SIG-M5 treated with dmso at 0.1 percent for 504 hours (cell line): ENCODE results near the gene SGK1.

Experiments used
- DNase-seq: peaks from one replicate; lab custom pipeline; 2025; ENCODE audit not compliant: unreplicated experiment; lab: John Stamatoyannopoulos, UW

The SGK1 gene

DNA sequence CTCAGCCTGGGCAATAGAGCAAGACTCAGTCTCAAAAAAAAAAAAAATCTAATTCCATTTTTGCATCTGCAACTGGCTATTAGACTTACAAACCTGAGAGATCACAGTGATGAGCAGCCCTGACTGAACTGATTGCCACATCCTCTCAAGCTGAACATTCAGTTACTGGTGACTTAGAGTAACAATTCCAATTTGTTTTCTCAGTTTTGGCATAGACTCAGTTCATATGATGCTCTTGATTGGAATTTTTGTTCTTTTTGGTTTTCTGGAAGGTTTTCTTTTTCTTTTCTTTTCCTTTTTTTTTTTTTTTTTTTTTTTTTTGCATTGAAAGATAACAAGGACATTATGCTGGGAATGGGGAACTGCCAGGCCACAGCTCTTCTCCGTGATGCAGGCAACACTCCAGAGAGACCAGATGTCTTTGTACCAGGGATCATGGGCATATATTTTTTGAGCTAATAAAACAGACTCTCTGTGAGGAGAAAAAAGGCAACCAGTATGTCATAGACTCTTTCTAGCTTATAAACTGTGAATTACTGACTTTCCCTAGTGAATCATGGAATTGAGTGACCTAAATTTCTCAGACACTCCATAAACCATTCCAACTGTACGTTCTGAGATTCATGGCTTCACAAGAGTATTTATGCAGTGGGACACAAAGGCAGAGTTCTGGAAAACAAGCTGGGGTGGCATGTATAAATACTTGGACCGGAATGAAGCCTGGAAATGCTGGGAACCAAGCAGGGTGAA is 179.5 kb downstream of the SGK1 start:
- DNase-seq, result no peak

DNA sequence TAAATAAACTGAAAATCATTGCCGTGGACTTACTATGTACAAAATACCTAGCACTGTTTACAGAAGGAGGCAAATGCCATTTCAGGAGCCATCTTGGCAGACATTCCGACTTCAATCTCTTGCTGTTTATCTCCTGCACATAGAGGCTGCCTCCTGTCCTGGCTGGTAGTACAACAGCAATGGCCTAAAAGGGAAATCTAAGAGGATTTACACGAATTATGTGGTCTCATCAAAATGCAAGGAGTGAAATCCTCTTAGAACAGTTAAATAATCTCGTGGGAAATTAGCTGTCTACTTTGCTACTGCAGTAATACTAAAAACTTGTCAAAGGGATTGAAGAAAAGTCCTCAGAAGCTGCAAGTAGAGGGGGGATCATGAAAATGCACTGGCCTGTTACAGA is 183.3 kb downstream of the SGK1 start:
- no peak for DNase-seq

DNA sequence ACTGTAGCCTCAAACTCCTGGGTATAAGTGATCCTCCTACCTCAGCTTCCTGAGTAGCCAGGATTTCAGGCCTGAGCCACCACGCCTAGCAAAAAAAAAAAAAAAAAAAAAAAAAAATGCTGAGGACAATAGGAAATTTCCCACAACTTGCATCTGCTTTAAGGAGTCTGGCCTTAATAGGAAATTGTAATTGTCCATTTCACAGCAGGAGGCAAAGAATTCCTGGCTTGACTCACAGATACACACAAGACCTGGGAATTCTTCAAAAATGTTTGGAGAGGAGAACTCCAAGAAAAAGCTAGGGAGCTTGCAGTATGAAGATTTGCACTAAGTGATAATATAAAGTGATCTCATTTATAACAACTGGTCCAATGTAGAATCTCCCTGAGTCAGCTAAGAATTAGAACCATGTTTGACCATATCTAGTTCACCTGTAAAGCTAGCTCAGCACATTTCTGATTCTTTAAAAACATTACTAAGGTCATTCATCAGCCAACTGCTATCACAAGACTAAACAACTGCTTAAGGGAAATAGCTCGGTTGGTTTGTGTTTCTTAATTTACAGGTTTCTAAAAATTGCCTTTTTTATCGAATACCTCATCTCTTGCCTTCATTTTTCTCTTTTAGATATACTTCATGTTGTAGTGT is 185.3 kb downstream of the SGK1 start:
- no peak for DNase-seq

DNA sequence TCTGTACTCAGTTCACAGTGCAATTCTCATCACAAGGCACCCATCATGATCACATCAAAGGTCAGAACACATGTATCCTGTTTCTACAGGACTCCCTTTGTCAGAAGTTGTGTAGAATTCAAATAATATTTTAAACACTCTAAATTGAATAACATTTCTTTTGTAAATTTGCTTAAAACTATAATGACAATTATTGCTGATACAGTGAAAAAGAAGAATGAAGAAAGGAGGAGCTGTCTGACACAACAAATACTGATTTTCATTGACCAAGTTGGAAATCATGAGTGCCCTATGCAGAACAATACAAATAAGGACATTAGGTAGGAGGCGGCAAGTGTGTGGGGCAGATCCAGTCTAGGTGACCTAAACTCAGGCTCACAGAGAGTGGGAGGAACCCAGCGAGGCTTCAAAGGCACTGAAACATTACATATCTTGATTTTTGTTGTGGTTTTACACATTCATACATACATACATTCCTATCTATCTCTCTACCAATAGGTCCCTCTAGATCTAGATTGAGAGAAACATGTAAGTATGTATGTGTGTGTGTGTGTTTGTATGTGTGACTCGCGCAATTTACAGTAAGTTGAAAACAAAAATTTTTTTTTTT is 186.3 kb downstream of the SGK1 start:
- DNase-seq, result no peak

DNA sequence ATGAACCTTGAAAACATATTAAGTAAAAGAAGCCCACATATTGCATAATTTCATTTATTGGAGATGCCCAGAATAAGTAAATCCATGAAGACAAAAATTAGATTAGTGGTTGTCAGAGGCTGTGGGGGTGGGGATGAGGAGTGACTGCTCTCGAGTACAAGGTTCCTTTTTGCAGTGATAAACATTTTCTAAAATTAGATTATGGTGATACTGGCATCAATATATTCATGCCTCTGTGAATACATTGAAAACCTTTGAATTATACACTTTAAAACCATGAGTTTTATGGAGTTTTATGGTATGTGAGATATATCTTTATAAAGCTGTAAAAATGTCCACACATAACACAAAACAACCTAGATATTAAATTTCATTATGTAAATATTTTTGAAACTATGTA is 189.8 kb downstream of the SGK1 start:
- no peak for DNase-seq

DNA sequence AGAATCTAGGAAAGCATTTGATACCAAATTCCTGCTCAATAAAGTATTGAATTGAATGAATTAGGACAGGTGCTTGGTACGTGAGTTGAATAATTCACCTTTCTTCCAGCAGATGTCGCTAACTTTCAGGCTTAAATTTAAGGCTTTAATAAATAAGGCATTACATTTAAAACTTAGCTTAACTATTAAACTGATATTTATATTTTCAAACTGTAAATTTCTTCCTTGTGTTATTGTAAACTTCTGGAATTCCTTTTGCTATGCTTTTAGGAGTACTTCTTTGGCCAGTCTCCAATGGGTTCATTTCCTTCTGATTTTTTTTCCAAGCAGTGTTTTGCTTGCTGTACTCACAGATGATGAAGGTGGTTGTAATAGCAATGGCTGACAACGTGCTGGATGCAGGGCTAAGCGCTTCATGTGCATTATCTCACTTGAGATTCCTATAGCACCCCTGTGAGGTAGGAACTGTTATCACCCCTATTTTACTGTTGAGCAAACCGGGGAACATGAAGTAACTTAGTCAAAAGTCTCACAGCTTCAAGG is 194.2 kb downstream of the SGK1 start:
- peak; percentile 52 for DNase-seq

DNA sequence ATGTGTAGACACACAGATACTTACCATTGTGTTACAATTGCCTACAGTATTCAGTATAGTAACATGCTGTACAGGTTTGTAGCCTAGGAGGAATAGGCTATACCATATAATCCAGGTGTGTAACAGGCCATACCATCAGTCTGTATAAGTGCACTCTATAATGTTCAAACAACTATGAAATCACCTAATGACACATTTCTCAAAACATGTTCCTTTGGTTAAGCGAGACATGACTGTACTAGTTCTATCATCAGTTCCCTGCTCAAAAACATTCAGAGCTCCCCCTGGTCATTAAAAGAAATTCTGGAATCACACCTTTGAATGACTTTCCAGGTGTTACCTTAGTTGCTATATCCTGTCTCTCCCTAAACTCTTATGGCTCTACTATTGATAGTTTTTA is 195.1 kb downstream of the SGK1 start:
- DNase-seq, result no peak

DNA sequence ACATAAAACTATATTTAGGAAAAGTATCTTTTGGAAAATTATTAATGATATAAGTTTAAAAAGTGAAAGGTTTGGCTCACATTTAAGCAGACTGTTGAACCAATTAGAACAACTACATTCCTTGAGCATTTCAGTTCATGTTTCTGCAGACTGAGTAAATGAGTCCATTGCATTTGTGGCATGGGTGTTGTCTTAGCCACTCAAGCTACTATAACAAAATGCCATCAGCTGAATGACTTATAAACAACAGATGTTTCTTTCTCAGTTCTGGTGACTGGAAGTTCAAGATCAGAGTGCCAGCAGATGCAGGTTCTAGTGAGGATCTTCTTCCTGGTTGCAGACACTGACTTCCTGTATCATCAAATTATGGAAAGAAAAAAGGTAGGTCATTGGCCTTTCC is 198.4 kb downstream of the SGK1 start:
- no peak for DNase-seq
